Tongue (tissue), 2 donors: ENCODE measurements around the gene KCNH5. TPM values are rescaled to one million over a fixed set of nuclear protein-coding genes. Genes with fewer than 3 reads are reported as not detected.

Experiments used
- DNase-seq: peaks from one replicate; pipeline ENCODE4 v3.0.0-alpha.2; 2015
- total RNA-seq: library from RNA; depleted of rRNA; stranded (reverse); fragments of >200 nt; gene quantifications from one replicate; pipeline ENCODE4 v1.2.3, GENCODE V29; 2014

Gene KCNH5
- 0.21 TPM for total RNA-seq

GRCh38 chr14:63045234-63045611, at the start of gene KCNH5:
KCNH5 (minus strand) TSS chr14:63045458; CDS start chr14:63045186, 272 bp downstream.
- DNase-seq = peak; percentile 75

- DNase-seq = no peak
Measured at GRCh38 chr14:63091394-63091996, 46.2 kb upstream of the KCNH5 start.

- DNase-seq = no peak
Measured at GRCh38 chr14:63088865-63089264, 43.6 kb upstream of the KCNH5 start.

- DNase-seq = no peak
Measured at GRCh38 chr14:63078569-63078968, 33.3 kb upstream of the KCNH5 start.

- DNase-seq = no peak
Measured at GRCh38 chr14:63076488-63076887, 31.2 kb upstream of the KCNH5 start.

- no peak for DNase-seq
Measured at GRCh38 chr14:63055631-63056030, 10.4 kb upstream of the KCNH5 start.

GRCh38 chr14:63051992-63052391, 6.7 kb upstream of the KCNH5 start:
- no peak for DNase-seq

- DNase-seq = no peak
Measured at GRCh38 chr14:63051301-63051700, 6.0 kb upstream of the KCNH5 start.

GRCh38 chr14:63050694-63051093, 5.4 kb upstream of the KCNH5 start:
- no peak for DNase-seq

- no peak for DNase-seq
Measured at GRCh38 chr14:63046339-63047268, 1.3 kb upstream of the KCNH5 start.

GRCh38 chr14:63045612-63046320, 508 bp upstream of the KCNH5 start:
- DNase-seq = peak; percentile 34

GRCh38 chr14:63039866-63040265, 5.4 kb downstream of the KCNH5 start:
- peak; percentile 42 for DNase-seq

- peak; percentile 55 for DNase-seq
Measured at GRCh38 chr14:63032641-63033040, 12.6 kb downstream of the KCNH5 start.

GRCh38 chr14:63032076-63032475, 13.2 kb downstream of the KCNH5 start:
- DNase-seq = peak; percentile 23

- no peak for DNase-seq
Measured at GRCh38 chr14:63030113-63030512, 15.1 kb downstream of the KCNH5 start.

- DNase-seq = no peak
Measured at GRCh38 chr14:63027719-63028118, 17.5 kb downstream of the KCNH5 start.

GRCh38 chr14:63026491-63026890, 18.8 kb downstream of the KCNH5 start:
- no peak for DNase-seq

- no peak for DNase-seq
Measured at GRCh38 chr14:63014621-63015020, 30.6 kb downstream of the KCNH5 start.

- DNase-seq = no peak
Measured at GRCh38 chr14:63012171-63012570, 33.1 kb downstream of the KCNH5 start.

GRCh38 chr14:63011623-63012022, 33.6 kb downstream of the KCNH5 start:
- no peak for DNase-seq

- DNase-seq = no peak
Measured at GRCh38 chr14:63009495-63009894, 35.8 kb downstream of the KCNH5 start.

- no peak for DNase-seq
Measured at GRCh38 chr14:63006531-63006930, 38.7 kb downstream of the KCNH5 start.

- DNase-seq = no peak
Measured at GRCh38 chr14:62994096-62994495, 51.2 kb downstream of the KCNH5 start.
